SIG-M5 treated with dmso at 0.1 percent for 504 hours (cell line): ENCODE results near the gene HCN3.
A peak's percentile ranks its signal among the peaks of the same experiment; 100 is the strongest.
"Not testable (repeated sequence)": the region's sequence is repeated elsewhere in the genome, so short reads cannot be mapped to it uniquely, and the experiment has no call there.

ENCODE experiments used
- DNase-seq: peaks from one replicate; lab custom pipeline; 2025; ENCODE audit not compliant: unreplicated experiment; lab: John Stamatoyannopoulos, UW

HCN3 gene

DNA sequence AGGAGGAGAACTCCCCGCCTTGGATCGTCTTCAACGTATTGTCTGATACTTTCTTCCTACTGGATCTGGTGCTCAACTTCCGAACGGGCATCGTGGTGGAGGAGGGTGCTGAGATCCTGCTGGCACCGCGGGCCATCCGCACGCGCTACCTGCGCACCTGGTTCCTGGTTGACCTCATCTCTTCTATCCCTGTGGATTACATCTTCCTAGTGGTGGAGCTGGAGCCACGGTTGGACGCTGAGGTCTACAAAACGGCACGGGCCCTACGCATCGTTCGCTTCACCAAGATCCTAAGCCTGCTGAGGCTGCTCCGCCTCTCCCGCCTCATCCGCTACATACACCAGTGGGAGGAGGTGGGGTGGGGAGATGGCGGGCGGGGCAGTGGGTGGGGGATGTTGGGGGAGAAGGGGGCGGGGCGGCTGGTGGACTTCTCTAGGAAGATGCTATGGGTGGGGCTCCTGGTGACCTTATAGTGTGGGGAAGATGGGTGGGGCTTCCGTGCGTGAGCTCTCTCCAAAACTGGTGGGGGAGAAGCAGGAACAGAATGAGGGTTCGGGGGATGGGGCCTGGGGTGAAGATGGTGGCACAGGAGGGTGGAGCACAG, 5.3 kb downstream of the HCN3 start:
- no peak for DNase-seq

DNA sequence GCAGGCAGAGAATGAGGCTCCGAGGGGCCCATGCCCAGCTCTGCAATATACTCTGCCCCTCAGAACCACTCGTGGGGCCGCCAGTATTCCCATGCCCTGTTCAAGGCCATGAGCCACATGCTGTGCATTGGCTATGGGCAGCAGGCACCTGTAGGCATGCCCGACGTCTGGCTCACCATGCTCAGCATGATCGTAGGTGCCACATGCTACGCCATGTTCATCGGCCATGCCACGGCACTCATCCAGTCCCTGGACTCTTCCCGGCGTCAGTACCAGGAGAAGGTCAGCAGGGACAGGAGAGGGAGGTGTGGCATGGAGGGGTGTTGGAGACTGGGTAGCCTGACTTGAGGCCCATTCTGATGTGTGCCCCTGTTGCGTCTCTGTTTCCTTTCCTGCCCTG, 7.2 kb downstream of the HCN3 start:
- DNase-seq = no peak

DNA sequence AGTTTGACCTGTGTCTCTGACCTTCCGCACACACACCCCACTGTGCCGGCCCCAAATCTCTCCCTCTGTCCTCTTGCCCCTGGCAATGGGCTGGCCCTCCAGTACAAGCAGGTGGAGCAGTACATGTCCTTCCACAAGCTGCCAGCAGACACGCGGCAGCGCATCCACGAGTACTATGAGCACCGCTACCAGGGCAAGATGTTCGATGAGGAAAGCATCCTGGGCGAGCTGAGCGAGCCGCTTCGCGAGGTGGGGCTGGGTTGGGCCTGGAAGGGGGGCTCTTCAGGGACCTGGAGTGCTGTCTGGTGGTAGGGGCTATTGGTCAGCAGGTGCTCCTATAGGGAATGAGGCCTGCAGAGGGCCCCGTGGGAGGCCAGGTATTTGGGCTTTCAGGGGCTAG, 7.8 kb downstream of the HCN3 start:
- DNase-seq = no peak

DNA sequence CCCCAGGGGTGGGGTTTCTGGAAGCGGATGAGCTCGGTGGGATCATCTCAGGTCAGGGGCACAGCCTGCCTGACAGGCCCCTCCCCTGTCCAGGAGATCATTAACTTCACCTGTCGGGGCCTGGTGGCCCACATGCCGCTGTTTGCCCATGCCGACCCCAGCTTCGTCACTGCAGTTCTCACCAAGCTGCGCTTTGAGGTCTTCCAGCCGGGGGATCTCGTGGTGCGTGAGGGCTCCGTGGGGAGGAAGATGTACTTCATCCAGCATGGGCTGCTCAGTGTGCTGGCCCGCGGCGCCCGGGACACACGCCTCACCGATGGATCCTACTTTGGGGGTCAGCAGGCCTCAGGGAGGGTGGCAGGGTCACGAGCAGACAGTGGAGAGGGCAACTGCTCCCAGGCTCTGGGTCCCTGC, 8.4 kb downstream of the HCN3 start:
- DNase-seq = no peak

DNA sequence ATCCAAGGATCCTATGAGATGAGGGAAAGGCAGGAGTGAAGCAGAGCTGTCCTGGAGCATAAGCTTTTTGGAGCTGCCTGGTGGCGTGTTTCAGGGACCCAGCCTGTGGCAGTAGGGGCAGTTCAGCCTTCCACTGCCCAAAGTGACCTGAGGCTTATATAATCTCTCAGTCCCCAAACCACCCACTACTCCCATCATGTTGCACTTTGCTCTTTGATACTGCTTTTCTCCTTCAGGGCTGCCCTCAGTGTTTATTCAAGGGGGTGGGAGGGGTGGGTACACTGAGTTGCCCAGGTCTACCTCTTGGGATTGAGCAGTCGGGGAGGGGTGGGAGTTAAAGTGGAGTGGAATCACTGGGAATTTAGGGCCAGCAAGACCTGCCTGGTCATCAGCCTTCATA, 9.3 kb downstream of the HCN3 start:
- DNase-seq = no peak

DNA sequence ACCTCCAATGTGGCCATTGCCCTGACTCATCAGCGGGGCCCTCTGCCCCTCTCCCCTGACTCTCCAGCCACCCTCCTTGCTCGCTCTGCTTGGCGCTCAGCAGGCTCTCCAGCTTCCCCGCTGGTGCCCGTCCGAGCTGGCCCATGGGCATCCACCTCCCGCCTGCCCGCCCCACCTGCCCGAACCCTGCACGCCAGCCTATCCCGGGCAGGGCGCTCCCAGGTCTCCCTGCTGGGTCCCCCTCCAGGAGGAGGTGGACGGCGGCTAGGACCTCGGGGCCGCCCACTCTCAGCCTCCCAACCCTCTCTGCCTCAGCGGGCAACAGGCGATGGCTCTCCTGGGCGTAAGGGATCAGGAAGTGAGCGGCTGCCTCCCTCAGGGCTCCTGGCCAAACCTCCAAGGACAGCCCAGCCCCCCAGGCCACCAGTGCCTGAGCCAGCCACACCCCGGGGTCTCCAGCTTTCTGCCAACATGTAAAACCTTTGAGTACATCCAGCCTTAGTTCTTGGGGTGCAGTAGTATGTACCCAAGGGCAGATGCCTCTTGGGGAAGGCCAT, 10.8 kb downstream of the HCN3 start:
- no peak for DNase-seq

DNA sequence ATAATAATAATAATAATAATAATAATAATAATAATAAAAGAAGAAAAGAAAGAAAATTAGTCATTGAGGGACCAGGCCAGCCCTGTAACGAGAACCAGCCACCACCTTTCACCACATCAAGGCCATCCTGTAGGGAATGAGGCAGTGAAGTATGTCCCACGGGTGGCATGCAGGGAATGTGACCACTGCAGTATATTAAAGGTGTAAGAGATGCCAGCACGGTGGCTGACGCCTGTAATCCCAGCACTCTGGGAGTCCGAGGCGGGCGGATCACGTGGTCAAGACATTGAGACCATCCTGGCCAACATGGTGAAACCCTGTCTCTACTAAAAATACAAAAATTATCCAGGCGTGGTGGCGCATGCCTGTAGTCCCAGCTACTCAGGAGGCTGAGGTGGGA, 13.7 kb downstream of the HCN3 start:
- DNase-seq = not testable (repeated sequence)

DNA sequence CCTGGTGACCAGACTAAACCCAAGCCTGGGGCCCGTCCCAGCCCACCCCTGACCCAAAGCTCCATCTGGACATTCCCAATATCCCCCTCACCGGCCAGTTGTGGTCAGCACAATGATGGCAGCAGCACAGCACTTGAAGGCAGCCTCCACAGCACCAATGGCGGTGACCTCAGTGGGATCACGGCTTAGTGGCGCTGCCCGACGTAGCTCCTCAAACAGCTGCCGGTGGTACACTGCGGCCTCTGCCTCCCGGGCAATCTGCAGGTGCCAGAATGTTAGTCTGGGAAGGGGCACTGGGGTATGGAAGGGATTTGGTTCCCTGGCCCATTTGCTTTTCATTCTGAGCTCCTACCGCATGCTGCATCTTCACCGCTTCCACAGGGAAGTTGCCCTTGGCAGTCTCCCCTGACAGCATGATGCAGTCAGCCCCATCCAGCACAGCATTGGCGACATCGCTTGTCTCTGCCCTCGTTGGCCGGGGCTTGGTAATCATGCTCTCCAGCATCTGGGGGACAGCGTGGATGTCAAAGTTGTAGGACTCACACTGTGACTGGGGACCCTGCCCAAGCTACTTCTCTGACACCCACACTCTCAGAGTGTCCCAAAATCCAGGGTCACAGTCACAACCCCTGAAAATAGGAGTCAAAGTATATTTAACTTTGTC, 16.0 kb downstream of the HCN3 start:
- DNase-seq = no peak

DNA sequence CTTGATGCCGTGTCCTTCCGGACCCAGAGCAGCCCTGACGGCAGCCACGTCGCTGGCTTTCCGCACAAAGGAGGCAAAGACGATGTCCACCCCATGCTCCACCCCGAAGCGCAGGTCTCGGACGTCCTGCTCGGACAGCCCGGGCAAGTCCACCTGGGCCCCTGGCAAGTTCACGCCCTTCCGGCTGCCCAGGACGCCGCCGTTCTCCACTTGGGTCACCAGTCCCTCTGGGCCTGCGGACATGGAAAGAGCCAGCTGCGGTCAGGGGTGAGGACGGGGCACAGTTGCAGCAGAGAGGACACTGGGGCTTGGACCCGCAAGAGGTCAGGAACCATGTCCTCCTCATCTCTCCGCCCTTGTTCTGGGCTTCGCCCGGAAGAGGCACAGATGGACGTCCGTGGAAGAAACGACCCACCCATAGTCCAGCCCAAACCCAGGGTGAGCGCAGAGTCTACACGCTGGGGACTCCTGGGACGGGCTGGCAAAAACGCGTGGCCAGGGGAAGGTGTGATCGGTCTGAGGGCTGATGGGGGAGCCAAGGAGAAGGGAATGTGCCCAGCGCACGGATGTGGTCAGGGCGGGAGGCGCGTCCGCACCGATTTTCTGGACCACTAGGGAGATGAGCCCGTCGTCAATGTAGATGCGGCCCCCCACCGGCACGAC, 17.4 kb downstream of the HCN3 start:
- DNase-seq = no peak

DNA sequence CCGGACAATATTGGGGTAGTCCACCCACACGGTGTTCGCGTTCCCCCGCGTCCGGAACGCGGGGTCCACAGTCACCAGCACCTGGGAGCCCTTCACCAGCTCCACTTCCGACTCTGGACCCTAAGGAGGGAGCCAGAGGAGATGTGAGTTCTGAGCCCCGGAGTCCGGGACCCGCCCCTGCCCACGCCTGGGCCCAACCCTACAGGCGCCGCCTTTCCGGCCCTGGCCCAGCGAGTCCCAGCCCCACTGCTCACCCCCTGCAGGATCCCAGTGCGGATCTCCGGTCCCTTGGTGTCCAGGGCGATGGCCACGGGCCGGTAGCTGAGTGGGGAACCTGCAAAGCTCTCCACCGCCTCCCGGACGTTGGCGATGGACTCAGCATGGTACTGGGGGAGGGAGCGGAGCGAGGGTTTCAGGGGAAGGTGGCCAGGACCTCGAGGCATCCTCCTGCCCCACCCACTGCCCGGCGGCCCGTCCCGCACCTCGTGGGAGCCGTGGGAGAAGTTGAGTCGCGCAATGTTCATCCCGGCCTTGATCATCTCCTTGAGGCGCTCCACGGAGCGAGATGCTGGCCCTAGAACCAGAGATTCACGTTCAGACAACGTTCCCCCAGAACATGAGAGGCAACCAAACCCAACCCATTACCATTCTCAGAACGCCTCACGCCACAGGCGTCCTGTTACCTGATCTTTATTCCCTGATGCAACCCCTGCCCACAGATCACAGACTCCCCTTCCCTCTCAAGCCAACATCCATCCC, 18.1 kb downstream of the HCN3 start:
- no peak for DNase-seq

DNA sequence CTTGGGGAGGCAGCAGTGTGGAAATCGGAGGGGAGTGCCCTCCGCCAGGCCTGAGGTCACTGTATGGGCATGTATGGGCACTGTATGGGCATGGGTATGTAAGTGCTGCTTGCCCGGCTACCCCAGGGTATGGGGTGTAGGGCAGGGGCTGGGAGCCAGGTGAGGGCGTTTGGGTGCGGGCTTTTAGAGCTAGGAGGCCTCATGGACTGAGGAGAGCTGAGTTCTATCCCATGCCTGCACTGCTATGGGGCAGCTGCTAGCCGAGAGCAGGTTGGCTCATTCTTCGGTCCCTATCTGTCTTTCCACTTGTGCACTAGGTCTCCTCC, 18.6 kb downstream of the HCN3 start:
- no peak for DNase-seq

DNA sequence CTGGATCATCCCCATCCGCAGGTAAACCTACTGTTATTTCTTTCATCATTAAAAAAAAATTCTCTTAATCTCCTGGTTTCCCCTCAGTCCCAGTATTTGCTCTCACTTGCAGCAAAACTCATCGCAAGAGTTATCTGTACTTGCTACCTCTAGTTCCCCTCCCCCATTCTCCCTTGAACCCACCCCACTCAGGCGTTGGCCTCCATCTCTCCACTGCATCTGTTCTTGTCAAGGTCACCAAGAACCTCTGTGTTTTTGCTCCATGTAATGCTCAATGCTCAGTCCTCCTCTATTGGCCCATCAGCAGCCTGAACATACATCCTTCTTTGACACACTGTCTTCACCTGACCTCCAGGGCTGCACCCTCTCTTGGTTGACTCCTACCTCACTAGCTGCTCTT, 19.4 kb downstream of the HCN3 start:
- DNase-seq = no peak

DNA sequence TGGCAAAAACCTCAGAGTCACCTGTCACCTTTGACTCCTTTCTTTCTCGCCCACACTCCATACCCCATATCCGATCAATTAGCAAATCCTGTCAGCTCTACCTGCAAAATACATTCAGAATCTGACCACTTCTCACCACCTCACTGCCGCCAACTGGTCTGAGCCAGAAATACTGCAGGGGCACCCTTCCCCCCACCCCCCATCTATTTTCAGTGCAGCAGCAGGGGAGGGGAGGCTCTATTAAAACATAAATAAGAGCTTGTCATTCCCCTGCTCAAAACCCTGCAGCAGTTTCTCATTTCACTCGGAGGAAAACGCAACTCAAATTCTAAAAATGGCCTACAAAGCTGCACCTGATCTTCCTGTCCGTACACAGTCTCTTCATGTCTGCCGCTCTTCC, 20.1 kb downstream of the HCN3 start:
- no peak for DNase-seq

DNA sequence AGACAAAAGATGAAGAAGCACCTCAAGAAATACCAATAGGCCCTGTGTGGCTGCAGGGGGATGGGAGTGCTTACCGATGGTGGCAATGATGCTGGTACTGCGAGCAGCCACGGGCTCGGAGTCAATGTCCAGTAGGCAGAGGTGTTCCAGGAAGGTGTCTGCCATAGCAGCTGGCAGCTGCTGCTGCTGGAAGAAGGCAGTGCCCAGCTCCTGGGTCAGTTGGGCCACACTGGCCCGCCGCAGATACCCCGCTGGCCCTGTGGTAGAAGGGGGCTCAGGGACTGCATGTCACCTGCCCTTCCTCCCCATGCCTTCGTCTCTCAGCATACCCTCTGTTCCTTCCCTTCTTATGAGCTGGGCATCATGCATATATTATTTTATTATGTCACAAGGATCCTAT, 22.8 kb downstream of the HCN3 start:
- DNase-seq = no peak

DNA sequence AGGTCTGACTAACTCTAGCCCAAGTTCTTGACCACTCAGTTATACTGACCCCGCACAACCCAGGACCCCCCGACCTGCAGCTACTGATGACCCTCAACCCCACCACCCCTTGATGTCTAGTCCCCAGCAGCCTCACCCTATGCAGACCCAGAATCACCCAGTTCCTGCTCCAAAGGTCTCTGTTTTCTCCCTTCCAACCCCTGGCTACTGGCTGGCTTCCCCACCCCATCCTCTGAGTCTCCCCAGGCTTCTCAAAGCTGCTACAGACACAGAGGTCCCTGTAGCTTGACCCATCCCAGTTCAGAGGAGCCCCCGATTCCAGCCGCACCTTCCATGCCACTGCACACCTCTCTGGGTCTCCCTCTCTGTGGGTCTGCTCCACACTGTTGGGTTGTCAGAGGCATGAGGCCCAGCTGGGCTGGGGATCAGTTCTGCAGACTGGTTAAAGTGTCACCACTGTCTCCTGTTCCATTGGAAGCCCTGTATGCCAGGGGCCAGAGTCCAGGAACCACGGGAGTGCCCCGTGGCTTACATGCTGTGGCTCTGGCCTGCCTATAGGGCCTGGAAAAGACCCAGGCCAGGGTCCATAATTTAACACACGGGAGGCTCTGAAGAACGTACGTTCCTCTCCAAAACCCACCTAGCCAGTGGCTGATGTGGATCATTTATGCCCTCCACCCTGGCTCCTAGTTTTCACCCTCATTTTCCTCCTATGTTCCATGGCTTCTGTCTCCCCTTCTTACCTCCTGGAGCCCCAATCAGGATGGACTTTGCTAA, 23.5 kb downstream of the HCN3 start:
- no peak for DNase-seq

DNA sequence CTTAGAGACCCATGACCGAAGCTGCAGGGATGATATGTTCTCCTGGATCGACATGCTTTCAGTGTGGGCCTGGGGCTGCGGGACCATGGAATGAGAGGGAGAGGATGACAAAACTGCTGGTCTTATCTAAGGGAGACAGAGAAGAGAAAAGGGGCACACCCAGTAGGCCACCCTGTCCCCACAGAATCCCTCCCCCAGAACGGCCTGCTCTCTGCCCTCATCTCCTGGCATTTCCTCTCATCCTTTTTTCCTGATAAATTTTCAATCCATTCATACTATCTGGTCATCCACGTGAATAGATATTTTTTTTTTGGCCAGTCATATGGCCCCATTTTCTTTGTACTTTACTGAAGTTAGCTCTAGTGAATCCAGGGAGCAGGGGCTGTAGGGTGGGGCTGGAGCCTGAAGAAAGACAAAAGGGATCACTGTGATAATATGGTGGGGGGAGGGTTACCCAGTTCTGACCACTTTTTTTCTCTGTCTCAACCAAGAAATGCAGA, 24.1 kb downstream of the HCN3 start, which contains the start of gene PKLR:
Gene PKLR (minus strand): TSS at position 97 of the 500 bp plus-strand sequence. CDS start 43 bp downstream, at position 54.
- no peak for DNase-seq

DNA sequence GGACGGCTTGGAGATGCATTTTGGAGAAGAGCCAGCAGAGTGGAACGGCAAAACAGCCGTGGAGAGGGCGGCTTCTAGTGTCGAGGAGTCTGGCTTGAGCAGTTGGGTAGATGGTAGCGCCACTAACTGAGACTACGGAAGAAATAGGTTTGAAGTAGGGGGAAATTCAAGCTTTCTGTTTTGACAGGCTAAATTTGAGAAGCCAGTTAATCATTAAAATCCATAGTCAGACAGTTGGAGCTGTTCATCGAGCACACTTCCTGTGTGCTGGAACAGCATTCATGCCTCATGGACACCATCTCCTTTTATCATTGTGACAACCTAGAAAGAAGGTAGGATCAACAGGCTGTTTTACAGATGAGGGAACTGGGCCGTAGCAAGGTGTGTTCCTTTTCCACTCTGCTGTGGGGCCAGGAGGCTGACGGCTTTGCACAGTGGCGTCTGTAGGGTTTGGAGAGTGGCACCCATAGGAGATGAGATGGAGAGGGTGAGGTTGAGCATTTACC, 27.3 kb downstream of the HCN3 start:
- no peak for DNase-seq

DNA sequence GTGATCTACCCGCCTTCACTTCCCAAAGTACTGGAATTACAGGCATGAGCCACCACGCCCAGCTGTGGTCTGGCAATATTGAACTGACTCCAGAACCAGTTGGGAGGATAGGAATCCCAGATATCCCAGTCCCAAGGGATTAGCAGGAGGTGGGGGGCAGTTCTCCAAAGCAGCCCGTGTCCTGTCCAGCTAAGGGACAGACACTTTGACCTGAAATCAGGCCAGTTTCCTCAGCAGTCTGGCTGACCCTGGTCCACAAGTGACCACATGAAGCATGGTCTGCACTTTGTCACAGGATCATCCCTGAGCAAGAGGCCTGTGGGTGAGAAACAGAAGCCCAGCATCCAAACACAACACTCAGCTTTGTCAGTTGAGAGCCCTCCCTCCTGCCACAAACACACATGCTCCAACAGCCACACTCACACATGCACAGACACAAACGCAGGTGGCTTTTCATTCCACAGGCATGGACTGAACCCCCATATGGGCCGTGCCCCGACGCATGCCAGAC, 28.7 kb downstream of the HCN3 start:
- DNase-seq = no peak

DNA sequence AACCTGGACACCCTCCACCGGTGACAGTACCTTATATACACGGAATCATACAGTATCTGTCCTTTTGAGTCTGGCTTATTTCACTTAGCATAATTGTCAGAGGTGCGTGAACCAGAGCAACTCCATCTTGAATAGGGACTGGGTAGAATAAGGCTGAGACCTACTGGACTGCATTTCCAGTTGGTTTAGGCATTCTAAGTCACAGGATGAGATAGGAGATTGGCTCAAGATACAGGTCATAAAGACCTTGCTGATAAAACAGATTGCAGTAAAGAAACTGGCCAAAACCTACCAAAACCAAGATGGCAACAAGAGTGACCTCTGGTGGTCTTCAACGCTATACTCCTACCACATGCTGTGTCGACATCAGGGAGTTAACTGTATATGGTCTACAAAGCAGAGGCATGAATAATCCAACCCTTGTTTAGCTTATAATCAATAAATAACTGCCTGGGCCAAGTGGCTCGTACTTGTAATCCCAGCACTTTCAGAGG, 30.0 kb downstream of the HCN3 start:
- DNase-seq = peak; percentile 63
